Measurements from ENCODE around the gene RASGEF1C. TPM values are rescaled to one million over a fixed set of nuclear protein-coding genes. Genes with fewer than 3 reads are reported as not detected.

Gene RASGEF1C
- total and polyA plus RNA-seq, 10 of the 15 experiments (the other 5 are each of a cell fraction or from before 2014, with no cell fraction given), result not detected

DNA sequence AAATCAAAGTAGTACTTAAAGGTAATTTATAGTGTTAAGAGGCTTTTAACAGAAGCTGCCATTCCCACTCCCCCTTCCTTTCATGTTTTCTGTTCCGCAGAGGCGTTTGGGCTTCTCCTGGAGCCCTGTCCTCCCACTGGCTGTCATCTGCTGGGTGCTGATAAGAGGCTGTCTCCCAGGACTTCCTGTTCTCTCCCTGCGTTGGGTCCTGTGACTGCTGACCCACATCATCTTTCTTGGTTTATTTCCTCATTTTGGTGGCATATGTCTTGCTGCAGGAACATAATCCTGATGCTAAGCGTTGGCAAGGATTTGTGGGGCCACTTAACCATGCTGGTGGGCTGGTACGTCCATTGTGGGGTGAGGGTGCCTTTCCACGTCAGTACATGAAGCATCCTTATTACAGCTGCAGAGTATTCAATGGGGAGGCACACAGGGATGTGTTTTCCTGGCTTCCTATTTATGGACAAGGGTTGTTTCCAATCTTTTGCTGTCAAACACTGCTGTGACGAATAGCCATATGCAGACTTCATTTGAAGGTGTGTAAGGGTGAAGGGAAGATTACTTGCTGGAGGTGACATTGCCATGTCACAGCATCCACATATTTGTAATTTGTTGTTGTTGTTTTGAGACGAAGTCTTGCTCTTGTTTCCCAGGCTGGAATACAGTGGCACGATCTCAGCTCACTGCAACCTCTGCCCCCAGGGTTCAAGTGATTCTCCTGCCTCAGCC, 115.2 kb downstream of the RASGEF1C start:
- Histone ChIP-seq H3K27ac (ENCODE audit: control insufficient read depth, insufficient read depth) (no peak overlapping the region), H3K4me1 (ENCODE audit: control insufficient read depth, insufficient read depth, low read length) (no peaks in the 10 kb centered on the region), H3K27me3 (replicated peaks in 1 of 2; ENCODE audit: control insufficient read depth in 2 of 2, insufficient read depth in 2 of 2, low read length in 1 of 2) (no peaks in the 10 kb centered on the region; a peak in 1 of 4 replicates), H3K9ac (ENCODE audit: control insufficient read depth, insufficient read depth, low read length) (no peak overlapping the region), H4K20me1 (ENCODE audit: control insufficient read depth, insufficient read depth) (no peaks in the 10 kb centered on the region), H3K36me3 (ENCODE audit: control insufficient read depth in 2 of 2, insufficient read depth in 2 of 2, low read length in 1 of 2) (no peaks in the 10 kb centered on the region), H3K9me3 (replicated peaks; ENCODE audit: control insufficient read depth, insufficient read depth, low read length) (no peaks in the 10 kb centered on the region), H3K79me2 (ENCODE audit: control insufficient read depth, insufficient read depth, low read length) (no peaks in the 10 kb centered on the region), H3K4me2 (ENCODE audit: control insufficient read depth, insufficient read depth) (no peak overlapping the region), H3K4me3 (no peak overlapping the region), H2AFZ (ENCODE audit: control insufficient read depth, low read depth, low read length) (no peak overlapping the region)
- WGBS (ENCODE audit: insufficient coverage, insufficient replicate concordance, low lambda C conversion rate, missing lambda C conversion rate), result 16% methylated on average over 9 of the region's 9 CpGs
- BruUV-seq (replicated peaks), result no TSS peak
- in situ Hi-C loops (cut with MboI), result loop anchor here (25.0 kb wide), 1 partner anchor 307 kb away; the partner anchor contains the start of gene LTC4S
- ChIA-PET POLR2A (no interaction called here), RAD21 (ENCODE audit: unreplicated experiment) (no interaction called here), CTCF (interaction anchor here (1.7 kb wide), 1 partner anchor 292 kb away, joined by 5 read pairs; no protein-coding TSS in a partner anchor), SMC1A (ENCODE audit: uncharacterized antibody, unreplicated experiment) (no interaction called here)
- DNase-seq (ENCODE audit: low read depth, low spot score) (no peak), FAIRE-seq (no peak), ATAC-seq (no peak)
- no peak for TF ChIP-seq STAT1 (conservative IDR thresholded peaks at IDR 0.05)
- no peak for TF ChIP-seq ATF7 (IDR thresholded peaks at IDR 0.05; ENCODE audit: low read depth)
- TF ChIP-seq, protein P1, sequence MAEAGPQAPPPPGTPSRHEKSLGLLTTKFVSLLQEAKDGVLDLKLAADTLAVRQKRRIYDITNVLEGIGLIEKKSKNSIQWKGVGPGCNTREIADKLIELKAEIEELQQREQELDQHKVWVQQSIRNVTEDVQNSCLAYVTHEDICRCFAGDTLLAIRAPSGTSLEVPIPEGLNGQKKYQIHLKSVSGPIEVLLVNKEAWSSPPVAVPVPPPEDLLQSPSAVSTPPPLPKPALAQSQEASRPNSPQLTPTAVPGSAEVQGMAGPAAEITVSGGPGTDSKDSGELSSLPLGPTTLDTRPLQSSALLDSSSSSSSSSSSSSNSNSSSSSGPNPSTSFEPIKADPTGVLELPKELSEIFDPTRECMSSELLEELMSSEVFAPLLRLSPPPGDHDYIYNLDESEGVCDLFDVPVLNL (IDR thresholded peaks at IDR 0.05; ENCODE audit: low read depth, low read length), result no peak
- TF ChIP-seq JUND (IDR thresholded peaks at IDR 0.05; ENCODE audit: low read depth, low read length), result no peak
- TF ChIP-seq, protein P2, sequence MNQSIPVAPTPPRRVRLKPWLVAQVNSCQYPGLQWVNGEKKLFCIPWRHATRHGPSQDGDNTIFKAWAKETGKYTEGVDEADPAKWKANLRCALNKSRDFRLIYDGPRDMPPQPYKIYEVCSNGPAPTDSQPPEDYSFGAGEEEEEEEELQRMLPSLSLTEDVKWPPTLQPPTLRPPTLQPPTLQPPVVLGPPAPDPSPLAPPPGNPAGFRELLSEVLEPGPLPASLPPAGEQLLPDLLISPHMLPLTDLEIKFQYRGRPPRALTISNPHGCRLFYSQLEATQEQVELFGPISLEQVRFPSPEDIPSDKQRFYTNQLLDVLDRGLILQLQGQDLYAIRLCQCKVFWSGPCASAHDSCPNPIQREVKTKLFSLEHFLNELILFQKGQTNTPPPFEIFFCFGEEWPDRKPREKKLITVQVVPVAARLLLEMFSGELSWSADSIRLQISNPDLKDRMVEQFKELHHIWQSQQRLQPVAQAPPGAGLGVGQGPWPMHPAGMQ (IDR thresholded peaks at IDR 0.05; ENCODE audit: borderline replicate concordance), result no peak
- no peak for TF ChIP-seq MYC (IDR thresholded peaks at IDR 0.05; ENCODE audit: insufficient read depth, insufficient read length, insufficient replicate concordance, low read length, severe bottlenecking)
- no peak for TF ChIP-seq PAX5 (IDR thresholded peaks at IDR 0.05; ENCODE audit: borderline replicate concordance, low read depth, low read length)
- intact Hi-C loops (cut with micrococcal nuclease; ENCODE audit: unreplicated experiment), result no loop called here

All from GM12878 (cell line).